Heart left ventricle (tissue), 16 donors: Measurements from ENCODE around the gene SUMF2. TPM values are rescaled to one million over a fixed set of nuclear protein-coding genes. Genes with fewer than 3 reads are reported as not detected.
"Not testable (repeated sequence)": the region's sequence is repeated elsewhere in the genome, so short reads cannot be mapped to it uniquely, and the experiment has no call there.

Source experiments
- ATAC-seq, 4 donors: fragments of 200-7000 bp; cut with Tn5 transposase; one replicate each; pipeline ENCODE4 v1.9.1; 2020 to 2022; ENCODE audit warnings: moderate library complexity in 4 of 4, mild to moderate bottlenecking in 3 of 4, moderate number of reproducible peaks in 1 of 4
- DNase-seq, 5 donors: peaks; one replicate each; pipeline ENCODE4 v3.0.0-alpha.2; 2020
- H3K27ac ChIP-seq, 12 donors: fragments of 200-600 bp; sonication (generic) in 4 of 12; one replicate each; pipeline versions ENCODE4 v1.5.0 to v1.8.0; 2016 to 2022; ENCODE audit warnings: mild to moderate bottlenecking in 2 of 12
- H3K27me3 ChIP-seq, 9 donors: fragments of 200-600 bp; sonication (generic) in 2 of 9; one replicate each; pipeline versions ENCODE4 v1.5.1 to v1.8.0; 2016 to 2022; ENCODE audit warnings: mild to moderate bottlenecking in 3 of 9
- H3K36me3 ChIP-seq, 9 donors: fragments of 200-600 bp; sonication (generic) in 2 of 9; one replicate each; pipeline versions ENCODE4 v1.5.0 to v1.8.0; 2018 to 2022; ENCODE audit warnings: mild to moderate bottlenecking in 2 of 9
- H3K4me1 ChIP-seq, 12 donors: fragments of 200-600 bp; sonication (generic) in 4 of 12; one replicate each; pipeline versions ENCODE4 v1.5.0 to v1.8.0; 2016 to 2022; ENCODE audit warnings: mild to moderate bottlenecking in 3 of 12
- H3K4me3 ChIP-seq, 12 donors: fragments of 200-600 bp; sonication (generic) in 4 of 12; one replicate each; pipeline versions ENCODE4 v1.5.0 to v1.8.0; 2017 to 2022; ENCODE audit warnings: mild to moderate bottlenecking in 9 of 12, moderate library complexity in 4 of 12
- H3K9me3 ChIP-seq, 12 donors: fragments of 200-600 bp; sonication (generic) in 4 of 12; one replicate each; pipeline versions ENCODE4 v1.5.0 to v1.8.0; 2016 to 2022; ENCODE audit warnings: mild to moderate bottlenecking in 1 of 12
- POLR2A ChIP-seq, 2 donors: fragments of 450-650 bp; IDR thresholded peaks; one replicate each; pipeline ENCODE4 v1.6.1; 2017; ENCODE audit warnings: antibody characterized with exemption in 2 of 2, mild to moderate bottlenecking in 2 of 2, moderate library complexity in 2 of 2
- WGBS, 4 donors: extraction: QIAGEN DNeasy Blood & Tissue Kit in 2 of 4; methylation state at CpG; one replicate each; pipeline versions ENCODE4 v1.1.5 to v1.1.7; 2013 to 2018; 5-methylcytosine and 5-hydroxymethylcytosine counted together
- intact Hi-C, 10 donors: fragments of 100-400 bp; cut with DNase I; formaldehyde crosslinking; loops; one replicate each; pipeline versions ENCODE4 v1.11.1 to v1.14.2; 2022
- polyA plus RNA-seq, 2 donors: library from polyadenylated mRNA; stranded (reverse); fragments of 200-250 nt; gene quantifications; one replicate each; pipeline ENCODE4 v1.2.3, GENCODE V29; 2013
- total RNA-seq, 9 donors: library from RNA; depleted of rRNA in 2 of 9; stranded (reverse); fragments of >200 nt in 2 of 9; fragmentation: NEBNext Ultra II Directional in 3 of 9; extraction: Animal tissue kit (Norgen Biotek cat#: 25700) in 3 of 9; gene quantifications; one replicate each; pipeline versions ENCODE4 v1.1.0 to v1.2.4, GENCODE V29; 2016 to 2023
- TF ChIP-seq, protein P1 (sequence below), 12 donors: fragments of 200-600 bp; sonication (generic) in 4 of 12; IDR thresholded peaks; one replicate each; pipeline versions ENCODE4 v1.5.0 to v1.8.0; 2018 to 2022; ENCODE audit warnings: antibody characterized with exemption in 12 of 12, mild to moderate bottlenecking in 5 of 12
- donor health status: ischemic (EF 13 %, LVEDD 7.1; RV severe dilation, severe dysfunction).
- donor health status: healthy with polysubstance abuse.
- donor health status: DM: no; HTN: yes; CAD: no.
- donor health status: DM: no; HTN: no; CAD: no.
- donor health status: ischemic (EF 25% LVEDD 6.9; RV normal size, moderate dysfunction).
- donor health status: ischemic (EF 25% LVEDD 5.7; RV mildly dilated, moderate dysfunction).
- donor health status: healthy.
- donor health status: DM: yes; HTN: yes; CAD: no.
- donor health status: ischemic (EF 35%, LVEDD 5.7; RV mildly dilated, moderate dysfunction).
- donor health status: nonischemic (EF 11% LVEDD 7.7; RV severe dilation, severe dysfunction).
- donor health status: DM: yes; HTN: yes; CAD: no.
- donor health status: PGD.
- donor health status: ischemic (EF 29% LVEDD 5.4; RV normal size, mild dysfunction).
- donor health status: nonischemic (EF 23%, LVEDD 6.1; RV moderate dilation, normal function).

SUMF2 gene
- total and polyA plus RNA-seq, 11 donors, result 23.1 to 61.5 (median 34.5) TPM

DNA sequence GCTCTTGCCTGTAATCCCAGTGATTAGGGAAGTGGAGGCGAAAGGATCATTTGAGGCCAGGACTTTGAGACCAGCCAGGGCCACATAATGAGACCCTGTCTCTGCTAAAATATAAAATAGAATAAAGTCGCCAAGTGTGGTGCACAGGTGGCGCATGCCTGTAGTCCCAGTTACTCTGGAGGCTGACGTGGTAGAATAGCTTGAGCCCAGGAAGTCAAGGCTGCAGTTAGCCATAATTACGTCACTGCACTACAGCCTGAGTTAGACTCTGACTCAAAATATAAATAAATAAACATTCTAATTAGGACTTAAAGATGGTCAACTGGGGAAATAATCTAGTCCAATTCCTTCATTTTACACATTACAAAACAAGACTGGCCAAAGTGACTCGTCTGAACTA, 41.4 kb downstream of the SUMF2 start:
- Histone ChIP-seq H3K9me3 (no peaks in the 10 kb centered on the region), H3K4me1 (peaks cover 3 to 20% (median 11%) of the 10 kb centered on the region in 12 donors), H3K36me3 (peaks cover 0 to 43% (median 38%) of the 10 kb centered on the region in 9 donors), H3K4me3 (peak overlapping the region; percentile 56 to 98 (median 78)), H3K27me3 (peaks cover 0 to 4% (median 0%) of the 10 kb centered on the region in 9 donors), H3K27ac (peak overlapping the region in 11 of 12 donors; percentile 82 to 97 (median 90))
- peak in 1 of 5 donors; percentile 20 for DNase-seq
- peak in 2 of 4 donors; percentile 20 to 54 for ATAC-seq
- TF ChIP-seq, protein P1, sequence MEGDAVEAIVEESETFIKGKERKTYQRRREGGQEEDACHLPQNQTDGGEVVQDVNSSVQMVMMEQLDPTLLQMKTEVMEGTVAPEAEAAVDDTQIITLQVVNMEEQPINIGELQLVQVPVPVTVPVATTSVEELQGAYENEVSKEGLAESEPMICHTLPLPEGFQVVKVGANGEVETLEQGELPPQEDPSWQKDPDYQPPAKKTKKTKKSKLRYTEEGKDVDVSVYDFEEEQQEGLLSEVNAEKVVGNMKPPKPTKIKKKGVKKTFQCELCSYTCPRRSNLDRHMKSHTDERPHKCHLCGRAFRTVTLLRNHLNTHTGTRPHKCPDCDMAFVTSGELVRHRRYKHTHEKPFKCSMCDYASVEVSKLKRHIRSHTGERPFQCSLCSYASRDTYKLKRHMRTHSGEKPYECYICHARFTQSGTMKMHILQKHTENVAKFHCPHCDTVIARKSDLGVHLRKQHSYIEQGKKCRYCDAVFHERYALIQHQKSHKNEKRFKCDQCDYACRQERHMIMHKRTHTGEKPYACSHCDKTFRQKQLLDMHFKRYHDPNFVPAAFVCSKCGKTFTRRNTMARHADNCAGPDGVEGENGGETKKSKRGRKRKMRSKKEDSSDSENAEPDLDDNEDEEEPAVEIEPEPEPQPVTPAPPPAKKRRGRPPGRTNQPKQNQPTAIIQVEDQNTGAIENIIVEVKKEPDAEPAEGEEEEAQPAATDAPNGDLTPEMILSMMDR (IDR thresholded peaks at IDR 0.05), result no peak
- 14 to 23% (median 20%) methylated on average over 6 of the region's 6 CpGs for WGBS, 4 donors
- intact Hi-C loops, result loop anchor here in 2 of 10 donors (5.0 to 10.0 kb wide), 2 partner anchors 53 to 221 kb away; partner anchors contain the start of genes CCT6A (in 1 of the 2), PSPH (in 1 of the 2) and ZNF713 (in 1 of the 2)

DNA sequence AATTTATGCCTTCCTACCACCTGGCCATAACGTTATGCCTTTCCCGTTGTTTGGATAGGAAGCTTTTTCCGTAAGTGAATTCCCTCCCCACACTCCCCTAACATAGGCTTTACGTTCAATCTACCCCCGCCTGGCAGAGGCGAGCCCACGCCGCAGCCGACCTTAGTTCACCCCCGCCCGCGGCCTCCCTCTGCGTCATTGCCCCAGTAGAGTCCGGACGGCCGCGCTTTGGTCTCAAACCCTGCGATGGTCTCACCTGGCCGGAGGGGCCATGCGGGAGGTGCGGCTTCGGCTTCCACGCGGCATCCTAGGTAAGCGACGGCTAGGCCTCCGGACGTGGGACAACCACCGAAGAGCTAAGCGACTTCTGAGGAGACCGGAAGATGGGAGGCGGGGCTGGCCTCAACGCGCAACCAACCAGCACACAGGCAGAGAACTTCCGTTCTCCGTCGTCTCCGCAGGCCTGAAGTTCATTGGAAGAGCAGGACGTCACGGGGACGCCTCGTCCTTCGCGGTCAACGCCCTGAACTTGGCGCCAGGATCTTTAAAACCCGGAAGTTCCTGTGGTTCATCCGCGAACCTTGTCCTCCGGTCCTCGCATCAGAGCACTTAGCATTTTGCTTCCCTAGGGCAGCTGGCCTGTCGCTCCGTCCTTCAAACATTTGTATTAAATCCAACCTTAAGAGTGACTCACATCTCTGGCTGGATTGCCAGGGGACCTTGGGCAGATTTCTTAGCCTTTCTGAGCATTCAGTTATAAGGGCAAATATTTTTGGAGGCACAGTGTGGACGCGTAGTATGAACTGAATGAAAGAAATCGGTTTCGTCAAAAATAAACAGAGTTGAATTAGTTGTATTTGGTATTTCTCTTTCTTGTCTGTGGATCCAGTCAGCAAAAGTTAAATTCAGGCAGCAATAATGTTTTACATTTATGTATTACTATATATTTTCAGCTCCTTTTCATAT, 42.3 kb downstream of the SUMF2 start, which contains the start of gene CHCHD2:
Gene CHCHD2 (minus strand): TSS at position 369 of the 966 bp plus-strand sequence. CDS start 63 bp downstream, at position 306.
- Histone ChIP-seq H3K4me3 (peak within 1 kb of the TSS; percentile 56 to 98 (median 78)), H3K36me3 (peaks cover 0 to 34% (median 29%) of the 10 kb centered on the region in 9 donors), H3K27ac (peak within 1 kb of the TSS; percentile 57 to 97 (median 88)), H3K4me1 (peaks cover 3 to 20% (median 11%) of the 10 kb centered on the region in 12 donors), H3K27me3 (peaks cover 0 to 4% (median 0%) of the 10 kb centered on the region in 9 donors), H3K9me3 (no peaks in the 10 kb centered on the region)
- intact Hi-C loops, result loop anchor here in 2 of 10 donors (2.0 to 10.0 kb wide), 3 partner anchors 14 to 222 kb away; partner anchors contain the start of genes CCT6A (in 1 of the 2), PHKG1 (in 1 of the 2), PSPH (in 1 of the 2) and ZNF713 (in 1 of the 2)
- TF ChIP-seq, protein P1 (IDR thresholded peaks at IDR 0.05), result no peak
- TF ChIP-seq POLR2A (IDR thresholded peaks at IDR 0.05), result peak; percentile 44 to 76
- WGBS, 4 donors, result 3 to 4% (median 4%) methylated on average over 52 to 57 of the region's 57 CpGs
- ATAC-seq (peak; percentile 99 to 100 (median 100)), DNase-seq (peak; percentile 96 to 99 (median 97))

DNA sequence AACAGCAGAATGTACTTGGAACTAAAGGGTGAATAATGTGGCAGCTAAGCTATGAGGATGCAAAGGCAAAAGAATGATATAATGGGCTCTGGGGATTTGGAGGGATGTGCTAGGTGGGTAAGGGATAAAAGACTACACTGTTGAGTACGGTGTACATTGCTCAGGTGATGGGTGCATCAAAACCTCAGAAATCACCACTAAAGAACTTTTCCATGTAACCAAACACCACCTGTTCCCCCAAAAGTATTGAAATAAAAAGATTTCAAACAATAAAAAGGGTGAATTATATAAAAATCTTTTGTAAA, 43.8 kb downstream of the SUMF2 start:
- ATAC-seq (no peak), DNase-seq (no peak)
- 92 to 97% (median 97%) methylated on average over 1 of the region's 1 CpG for WGBS, 4 donors
- Histone ChIP-seq H3K4me1 (peaks cover 3 to 20% (median 11%) of the 10 kb centered on the region in 12 donors), H3K27me3 (peaks cover 0 to 4% (median 0%) of the 10 kb centered on the region in 9 donors), H3K27ac (no peak overlapping the region), H3K36me3 (peaks cover 0 to 19% (median 14%) of the 10 kb centered on the region in 9 donors), H3K4me3 (no peak overlapping the region), H3K9me3 (no peaks in the 10 kb centered on the region)
- intact Hi-C loops, result loop anchor here in 2 of 10 donors (2.0 to 10.0 kb wide), 3 partner anchors 15 to 223 kb away; partner anchors contain the start of genes CCT6A (in 1 of the 2), PHKG1 (in 1 of the 2), PSPH (in 1 of the 2) and ZNF713 (in 1 of the 2)
- TF ChIP-seq, protein P1 (IDR thresholded peaks at IDR 0.05), result no peak

DNA sequence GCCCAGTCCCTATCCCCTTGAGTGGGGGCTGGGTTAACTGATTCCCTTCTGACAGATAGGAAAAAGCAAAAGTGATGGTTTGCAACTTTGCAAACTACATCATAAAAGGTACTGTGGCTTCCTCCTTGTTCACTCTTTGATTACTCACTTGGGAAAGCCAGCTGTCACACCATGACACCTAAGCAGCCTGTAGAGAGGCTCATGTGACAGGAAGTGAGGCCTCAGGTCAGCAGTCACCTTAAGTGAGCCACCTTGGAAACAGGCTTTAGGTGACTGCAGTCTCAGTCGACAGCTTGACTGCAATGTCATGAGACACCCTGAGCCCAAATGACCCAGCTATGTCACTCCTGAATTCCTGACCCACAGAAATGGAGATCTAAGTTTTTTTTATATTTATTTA, 46.5 kb downstream of the SUMF2 start:
- Histone ChIP-seq H3K4me1 (peaks cover 0 to 9% (median 0%) of the 10 kb centered on the region in 12 donors), H3K27me3 (peaks cover 0 to 7% (median 1%) of the 10 kb centered on the region in 9 donors), H3K4me3 (no peak overlapping the region), H3K9me3 (no peaks in the 10 kb centered on the region), H3K36me3 (no peaks in the 10 kb centered on the region), H3K27ac (no peak overlapping the region)
- ATAC-seq, result no peak
- DNase-seq, result no peak
- TF ChIP-seq POLR2A (IDR thresholded peaks at IDR 0.05), result no peak
- TF ChIP-seq, protein P1 (IDR thresholded peaks at IDR 0.05), result no peak
- intact Hi-C loops, result no loop called here
- 50 to 92% (median 65%) methylated on average over 1 of the region's 1 CpG for WGBS, 4 donors

DNA sequence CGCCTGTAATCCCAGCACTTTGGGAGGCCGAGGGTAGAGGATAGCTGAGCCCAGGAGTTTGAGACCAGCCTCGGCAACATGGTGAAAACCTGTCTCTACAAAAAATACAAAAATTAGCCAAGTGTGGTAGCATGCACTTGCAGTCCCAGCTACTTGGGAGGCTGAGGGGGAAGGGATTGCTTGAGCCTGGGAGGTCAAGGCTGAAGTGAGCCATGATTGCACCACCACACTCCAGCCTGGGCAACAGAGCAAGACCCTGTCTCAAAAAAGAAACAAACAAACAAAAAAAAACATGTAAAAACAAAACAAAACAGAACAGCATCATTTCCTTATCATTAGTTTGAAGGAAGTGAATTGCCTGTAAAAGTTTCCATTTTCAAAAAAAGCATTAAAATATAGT, 48.2 kb downstream of the SUMF2 start:
- WGBS, 4 donors, result 82 to 89% (median 88%) methylated on average over 3 of the region's 3 CpGs
- H3K27me3 ChIP-seq, result peaks cover 8 to 24% (median 10%) of the 10 kb centered on the region in 9 donors
- H3K27ac ChIP-seq, H3K4me3 ChIP-seq, H3K9me3 ChIP-seq, H3K36me3 ChIP-seq, H3K4me1 ChIP-seq, ATAC-seq, DNase-seq, intact Hi-C loops: not testable (repeated sequence)
